Thyroid gland (tissue), 4 donors: ENCODE data around the gene CXCL14. TPM values are rescaled to one million over a fixed set of nuclear protein-coding genes. Genes with fewer than 3 reads are reported as not detected.

Experiments
- DNase-seq, 2 donors: peaks; one replicate each; pipeline ENCODE4 v3.0.0-alpha.2; 2019
- H3K27ac ChIP-seq, 3 donors: fragments of 200-600 bp; sonication (generic); 1 replicate in 2 of 3; 2 replicates in 1 of 3; pipeline ENCODE4 v1.5.1; 2016 to 2019; ENCODE audit warnings: mild to moderate bottlenecking in 1 of 3, moderate library complexity in 1 of 3
- H3K27me3 ChIP-seq: fragments of 200-600 bp; sonication (generic); one replicate; pipeline ENCODE4 v1.5.1; 2019
- H3K36me3 ChIP-seq, 2 donors: fragments of 200-600 bp; sonication (generic); one replicate each; pipeline ENCODE4 v1.5.1; 2016 to 2019
- H3K4me1 ChIP-seq, 2 donors: fragments of 200-600 bp; sonication (generic); one replicate each; pipeline ENCODE4 v1.5.1; 2017 to 2019
- H3K4me3 ChIP-seq, 3 donors: fragments of 200-600 bp; sonication (generic); replicated peaks in 1 of 3; 1 replicate in 2 of 3; 2 replicates in 1 of 3; pipeline ENCODE4 v1.5.1; 2016; ENCODE audit warnings: mild to moderate bottlenecking in 1 of 3
- H3K9me3 ChIP-seq: fragments of 200-600 bp; sonication (generic); one replicate; pipeline ENCODE4 v1.5.1; 2017
- CTCF ChIP-seq, 6 experiments: fragments of 200-600 bp in 3 of 6; fragments of 450-650 bp in 3 of 6; sonication (generic) in 3 of 6; IDR thresholded peaks; one replicate each; pipeline ENCODE4 v1.5.1; 2016 to 2019; ENCODE audit warnings: antibody characterized with exemption in 6 of 6, mild to moderate bottlenecking in 2 of 6, inconsistent platforms in 1 of 6, moderate library complexity in 1 of 6
- POLR2A ChIP-seq, 2 donors: fragments of 450-650 bp; IDR thresholded peaks; one replicate each; pipeline ENCODE4 v1.6.1; 2017; ENCODE audit warnings: antibody characterized with exemption in 2 of 2, mild to moderate bottlenecking in 2 of 2, moderate library complexity in 1 of 2
- WGBS, 2 donors: methylation state at CpG; one replicate each; pipeline ENCODE4 v1.1.5; 2017; 5-methylcytosine and 5-hydroxymethylcytosine counted together
- intact Hi-C: fragments of 100-400 bp; cut with DNase I; formaldehyde crosslinking; loops from one replicate; pipeline ENCODE4 v1.15.1; 2023
- total RNA-seq, 4 donors: library from RNA; depleted of rRNA; stranded (reverse); fragments of >200 nt; gene quantifications; one replicate each; pipeline ENCODE4 v1.2.3, GENCODE V29; 2016

Gene CXCL14
- total RNA-seq, 4 donors from 2014 or later = 39.4 to 57.0 (median 48.9) TPM

GRCh38 chr5:135608361-135608760 lies 29.6 kb upstream of the CXCL14 start:
- H3K4me1 ChIP-seq = no peaks in the 10 kb centered on the region
- H3K27me3 ChIP-seq = no peaks in the 10 kb centered on the region
- H3K9me3 ChIP-seq = no peaks in the 10 kb centered on the region
- no peaks in the 10 kb centered on the region for H3K36me3 ChIP-seq
- H3K27ac ChIP-seq = no peak overlapping the region
- DNase-seq = no peak
- TF ChIP-seq CTCF (IDR thresholded peaks at IDR 0.05) (no peak), POLR2A (IDR thresholded peaks at IDR 0.05) (no peak)
- H3K4me3 ChIP-seq = no peak overlapping the region
- intact Hi-C loops = no loop called here
- WGBS, 2 donors = 80 to 85% methylated on average over 3 to 4 of the region's 4 CpGs

- intact Hi-C loops = no loop called here
- Histone ChIP-seq H3K4me1 (no peaks in the 10 kb centered on the region), H3K27ac (no peak overlapping the region), H3K36me3 (no peaks in the 10 kb centered on the region), H3K27me3 (no peaks in the 10 kb centered on the region), H3K9me3 (no peaks in the 10 kb centered on the region), H3K4me3 (no peak overlapping the region)
- TF ChIP-seq CTCF (IDR thresholded peaks at IDR 0.05) (no peak), POLR2A (IDR thresholded peaks at IDR 0.05) (no peak)
- 51 to 71% methylated on average over 2 of the region's 2 CpGs for WGBS, 2 donors
- DNase-seq = no peak
Observed at GRCh38 chr5:135606431-135606830, 27.6 kb upstream of the CXCL14 start.

GRCh38 chr5:135605221-135605620 lies 26.4 kb upstream of the CXCL14 start:
- Histone ChIP-seq H3K9me3 (no peaks in the 10 kb centered on the region), H3K36me3 (no peaks in the 10 kb centered on the region), H3K27ac (no peak overlapping the region), H3K4me1 (no peaks in the 10 kb centered on the region), H3K4me3 (no peak overlapping the region), H3K27me3 (no peaks in the 10 kb centered on the region)
- intact Hi-C loops = no loop called here
- 93 to 95% methylated on average over 2 of the region's 2 CpGs for WGBS, 2 donors
- DNase-seq = no peak
- TF ChIP-seq CTCF (IDR thresholded peaks at IDR 0.05) (no peak), POLR2A (IDR thresholded peaks at IDR 0.05) (no peak)

GRCh38 chr5:135604056-135604455 lies 25.3 kb upstream of the CXCL14 start:
- Histone ChIP-seq H3K4me3 (no peak overlapping the region), H3K27ac (no peak overlapping the region), H3K4me1 (no peaks in the 10 kb centered on the region), H3K27me3 (no peaks in the 10 kb centered on the region), H3K36me3 (no peaks in the 10 kb centered on the region), H3K9me3 (no peaks in the 10 kb centered on the region)
- intact Hi-C loops = no loop called here
- 84% methylated on average over 7 of the region's 7 CpGs for WGBS, 2 donors
- TF ChIP-seq CTCF (IDR thresholded peaks at IDR 0.05) = no peak
- TF ChIP-seq POLR2A (IDR thresholded peaks at IDR 0.05) = no peak
- no peak for DNase-seq

- DNase-seq = no peak
- no peaks in the 10 kb centered on the region for H3K36me3 ChIP-seq
- H3K27me3 ChIP-seq = no peaks in the 10 kb centered on the region
- WGBS, 2 donors = 79 to 89% methylated on average over 6 to 7 of the region's 7 CpGs
- intact Hi-C loops = no loop called here
- TF ChIP-seq CTCF (IDR thresholded peaks at IDR 0.05) (no peak), POLR2A (IDR thresholded peaks at IDR 0.05) (no peak)
- H3K4me1 ChIP-seq = no peaks in the 10 kb centered on the region
- H3K4me3 ChIP-seq = no peak overlapping the region
- H3K9me3 ChIP-seq = no peaks in the 10 kb centered on the region
- H3K27ac ChIP-seq = no peak overlapping the region
Observed at GRCh38 chr5:135602882-135603721, 24.3 kb upstream of the CXCL14 start.
